ENCODE results near the gene NPPA. TPM values are rescaled to one million over a fixed set of nuclear protein-coding genes. Genes with fewer than 3 reads are reported as not detected.
"Not testable (repeated sequence)": the region's sequence is repeated elsewhere in the genome, so short reads cannot be mapped to it uniquely, and the experiment has no call there.

The NPPA gene
- total RNA-seq (2014; rRNA removed; shearing (Covaris generic)) = not detected in 2 replicates

DNA sequence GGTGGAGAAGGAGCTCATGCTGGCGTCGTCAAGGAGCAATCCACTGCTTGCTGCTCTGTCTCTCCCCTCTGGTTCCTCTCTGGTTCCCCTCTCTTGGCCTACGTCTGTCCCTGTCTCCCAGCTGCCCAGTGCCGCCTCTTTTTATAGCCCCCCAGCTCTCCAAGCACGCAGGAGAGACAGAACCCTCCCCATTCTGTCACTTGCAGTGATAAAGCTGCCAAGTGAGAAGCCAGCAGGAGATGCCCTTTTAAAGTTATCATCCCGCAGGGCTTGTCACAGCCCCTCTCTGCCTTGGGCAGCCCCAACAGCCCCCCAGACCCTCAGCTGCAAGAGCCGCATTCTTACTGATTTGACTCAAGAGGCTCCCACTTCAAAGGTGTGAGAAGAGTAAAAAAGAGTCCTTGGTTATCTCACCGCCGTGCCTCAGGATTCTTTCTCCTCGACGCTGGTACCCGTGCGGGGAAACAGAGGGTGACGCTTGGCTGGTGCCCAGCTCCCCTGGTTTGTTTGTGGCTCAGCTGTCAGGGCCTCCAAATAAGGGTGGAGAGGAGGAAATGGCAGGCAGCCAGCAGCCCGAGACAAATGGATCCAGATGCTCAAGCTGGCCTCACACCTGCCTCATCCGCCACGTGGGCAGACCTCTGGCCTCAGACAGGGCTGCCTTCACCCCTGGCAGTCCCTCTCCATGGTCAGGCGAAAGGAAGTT is at the start of gene NPPA:
Gene NPPA, minus strand, starts transcription at position 117 of the 706 bp plus-strand sequence. Its CDS starts 99 bp downstream, at position 18.
- no peak for DNase-seq (ENCODE audit: low spot score)

DNA sequence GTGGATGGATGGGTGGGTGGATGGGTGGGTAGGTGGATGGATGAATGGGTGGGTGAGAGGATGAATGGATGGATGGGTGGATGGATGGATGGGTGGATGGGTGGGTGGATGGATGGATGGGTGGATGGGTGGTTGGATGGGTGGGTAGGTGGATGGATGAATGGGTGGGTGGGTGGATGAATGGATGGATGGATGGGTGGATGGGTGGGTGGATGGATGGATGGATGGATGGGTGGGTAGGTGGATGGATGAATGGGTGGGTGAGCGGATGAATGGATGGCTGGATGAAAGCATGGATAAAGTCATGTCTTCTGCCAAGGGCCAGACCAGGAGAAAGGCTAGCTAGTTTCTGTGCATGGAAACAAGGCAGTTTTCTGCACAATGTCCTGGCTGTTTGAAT is 46.9 kb upstream of the NPPA start:
- DNase-seq (ENCODE audit: low spot score) = not testable (repeated sequence)

DNA sequence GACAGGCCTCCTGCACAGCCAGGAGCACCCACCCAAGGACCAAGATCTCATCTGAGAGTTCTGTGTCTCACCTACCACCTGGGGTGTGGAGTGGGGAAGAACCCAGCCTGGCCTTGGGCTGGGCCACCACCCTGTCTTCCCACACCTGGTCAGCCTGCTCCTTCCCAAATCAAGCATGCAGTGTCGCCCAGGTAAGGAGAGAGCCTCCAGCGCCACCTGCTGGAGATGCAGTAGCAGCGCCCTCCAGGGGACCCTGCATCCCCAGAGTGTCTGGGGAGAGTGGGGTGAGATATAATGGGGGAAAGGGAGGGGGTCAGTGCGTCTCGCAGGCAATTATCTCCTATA is 46.3 kb upstream of the NPPA start:
- peak; percentile 46 for DNase-seq (ENCODE audit: low spot score)

DNA sequence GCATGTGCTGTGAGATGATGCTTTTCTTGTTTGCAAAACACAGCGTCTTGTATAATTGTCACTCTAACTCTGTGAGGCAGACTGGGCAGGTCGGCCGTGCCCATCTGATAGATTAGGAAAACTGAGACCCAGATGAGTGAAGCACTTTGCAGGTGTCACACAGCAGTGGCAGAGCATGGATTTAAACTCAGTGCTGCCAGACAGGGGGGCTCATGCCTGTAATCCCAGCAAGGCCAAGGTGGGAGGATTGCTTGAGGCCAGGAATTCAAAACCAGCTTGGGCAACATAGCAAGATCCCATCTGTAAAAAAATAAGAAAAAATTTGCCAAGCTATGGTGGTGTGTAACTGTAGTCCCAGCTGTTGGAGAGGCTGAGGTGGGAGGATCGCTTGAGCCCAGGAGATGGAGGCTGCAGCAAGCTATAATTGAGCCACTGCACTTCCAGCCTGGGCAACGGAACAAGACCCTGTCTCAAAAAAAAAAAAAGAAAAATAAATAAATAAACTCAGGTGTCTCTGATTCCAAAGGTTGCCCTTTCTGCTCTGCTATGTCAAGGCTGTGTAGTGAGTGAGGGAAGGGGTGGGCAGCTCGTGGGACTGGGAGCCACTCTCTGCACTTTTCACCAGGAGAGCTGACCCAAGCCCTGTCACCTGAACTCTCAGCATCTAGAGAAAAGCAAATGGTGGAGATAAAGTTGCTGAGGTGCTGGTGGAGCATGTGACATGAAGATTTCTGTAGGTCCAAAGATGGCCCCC is 44.0 kb upstream of the NPPA start:
- no peak for DNase-seq (ENCODE audit: low spot score)

DNA sequence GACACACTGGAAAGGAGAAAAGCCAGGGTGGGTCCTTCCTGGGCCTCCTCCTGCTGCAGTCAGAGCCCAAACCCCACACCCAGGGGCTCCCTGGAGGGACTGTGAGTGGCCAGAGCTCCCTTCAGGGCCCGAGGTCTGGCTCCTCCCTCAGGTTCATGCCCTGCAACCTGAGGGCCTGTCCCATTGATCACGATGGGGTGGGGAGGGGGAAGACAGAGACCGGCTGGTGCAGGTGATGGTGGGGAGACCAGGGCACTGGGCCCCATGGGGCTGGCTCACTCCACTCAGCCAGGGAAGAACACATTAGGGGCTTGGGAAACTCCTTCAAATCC is 41.3 kb upstream of the NPPA start:
- no peak for DNase-seq (ENCODE audit: low spot score)

DNA sequence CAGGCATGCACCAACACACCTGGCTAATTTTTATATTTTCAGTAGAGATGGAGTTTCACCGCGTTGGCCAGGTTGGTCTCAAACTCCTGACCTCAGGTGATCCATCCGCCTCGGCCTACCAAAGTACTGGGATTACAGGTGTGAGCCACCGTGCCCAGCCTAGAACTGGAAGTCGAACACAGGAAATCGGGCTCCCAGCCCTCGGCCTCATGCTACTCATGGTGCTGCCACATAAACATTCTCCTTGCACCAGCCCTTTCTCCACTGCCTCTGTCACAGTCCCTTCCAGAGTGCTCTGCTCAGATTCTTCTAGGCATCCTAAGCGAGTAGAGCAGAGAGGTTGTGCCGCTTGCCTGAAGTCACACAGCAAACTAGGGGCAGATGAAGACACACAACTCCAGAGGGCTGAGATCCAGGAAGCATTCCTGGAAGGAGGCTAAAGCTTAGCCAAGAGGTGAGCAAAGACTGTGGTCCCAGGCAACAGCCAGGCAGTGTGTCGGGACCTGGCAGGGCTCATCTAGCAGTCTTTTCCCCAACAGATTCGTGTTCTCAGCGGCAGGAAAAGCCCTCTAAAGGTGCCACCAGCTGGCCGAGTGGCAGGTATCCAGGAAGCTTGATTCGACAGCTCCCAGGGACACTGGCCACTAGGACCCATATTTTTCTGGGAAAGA is 40.8 kb upstream of the NPPA start:
- no peak for DNase-seq (ENCODE audit: low spot score)

DNA sequence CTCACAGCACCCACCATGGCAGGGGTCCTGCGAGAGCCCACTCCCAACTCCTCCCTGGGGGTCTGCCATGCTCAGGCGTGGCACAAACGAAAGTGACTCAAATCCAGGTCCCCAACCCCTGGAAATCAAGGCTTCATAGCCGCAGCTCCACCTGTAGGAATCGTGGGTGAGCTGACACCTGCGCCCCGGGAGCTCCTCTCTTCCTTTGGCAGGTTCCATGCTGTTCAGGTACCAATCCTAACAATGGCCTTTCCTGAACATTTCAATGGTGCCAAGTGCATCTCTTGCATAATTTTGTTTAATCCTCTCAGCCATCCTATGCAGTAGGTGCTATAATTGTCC is 40.1 kb upstream of the NPPA start:
- no peak for DNase-seq (ENCODE audit: low spot score)

DNA sequence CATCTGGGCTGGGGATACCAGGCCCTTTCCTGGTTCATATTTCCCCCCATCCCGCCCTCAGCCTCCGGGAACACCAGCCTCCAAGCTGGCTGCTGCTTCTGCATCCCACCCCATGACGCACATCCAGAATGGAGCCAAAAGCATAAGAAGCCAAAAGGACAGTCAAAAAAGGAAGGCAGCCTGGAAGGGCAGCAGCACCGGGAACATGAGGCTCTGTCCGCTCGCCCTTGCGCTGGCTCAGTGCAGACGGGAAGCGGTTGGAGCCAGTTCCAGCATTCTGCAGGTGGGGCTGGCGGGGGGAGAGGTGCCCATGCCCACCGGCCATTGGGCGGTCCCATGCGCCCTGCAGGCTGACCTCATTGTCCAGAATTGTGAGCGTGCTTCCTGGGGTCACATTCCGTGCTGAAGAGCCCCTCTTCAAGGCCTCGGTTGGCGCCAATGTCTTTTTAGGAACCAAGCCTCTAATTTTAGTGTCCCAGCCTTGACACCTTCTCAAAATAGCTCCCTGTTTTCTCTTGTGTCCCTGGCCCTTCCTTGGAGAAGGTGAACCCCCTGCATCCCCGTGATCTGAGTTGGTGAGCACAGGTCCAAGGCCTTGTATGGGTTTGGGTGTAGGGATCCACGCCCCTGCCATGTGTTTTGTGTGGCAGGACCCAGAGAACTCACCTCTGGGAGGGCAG is 39.5 kb upstream of the NPPA start:
- no peak for DNase-seq (ENCODE audit: low spot score)

DNA sequence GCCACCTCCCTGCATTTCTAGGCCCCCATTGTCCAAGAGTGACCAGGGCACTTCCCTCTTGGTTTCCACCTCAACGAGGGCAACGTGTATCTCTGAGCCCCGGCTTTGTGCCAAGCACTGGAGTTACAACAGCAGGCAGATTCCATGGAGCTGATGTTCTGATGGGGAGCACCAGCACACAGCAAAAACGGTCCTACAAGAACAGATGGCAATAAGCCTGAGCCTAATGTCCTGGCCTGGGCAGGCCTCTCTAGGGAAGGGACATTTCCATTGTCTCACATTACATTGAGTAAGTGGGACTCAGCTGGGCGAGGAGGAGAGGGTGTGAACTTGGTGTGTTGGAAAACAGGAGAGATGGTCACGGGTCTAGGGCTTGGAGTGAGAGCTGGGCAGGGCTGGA is 38.3 kb upstream of the NPPA start:
- DNase-seq (ENCODE audit: low spot score) = no peak

DNA sequence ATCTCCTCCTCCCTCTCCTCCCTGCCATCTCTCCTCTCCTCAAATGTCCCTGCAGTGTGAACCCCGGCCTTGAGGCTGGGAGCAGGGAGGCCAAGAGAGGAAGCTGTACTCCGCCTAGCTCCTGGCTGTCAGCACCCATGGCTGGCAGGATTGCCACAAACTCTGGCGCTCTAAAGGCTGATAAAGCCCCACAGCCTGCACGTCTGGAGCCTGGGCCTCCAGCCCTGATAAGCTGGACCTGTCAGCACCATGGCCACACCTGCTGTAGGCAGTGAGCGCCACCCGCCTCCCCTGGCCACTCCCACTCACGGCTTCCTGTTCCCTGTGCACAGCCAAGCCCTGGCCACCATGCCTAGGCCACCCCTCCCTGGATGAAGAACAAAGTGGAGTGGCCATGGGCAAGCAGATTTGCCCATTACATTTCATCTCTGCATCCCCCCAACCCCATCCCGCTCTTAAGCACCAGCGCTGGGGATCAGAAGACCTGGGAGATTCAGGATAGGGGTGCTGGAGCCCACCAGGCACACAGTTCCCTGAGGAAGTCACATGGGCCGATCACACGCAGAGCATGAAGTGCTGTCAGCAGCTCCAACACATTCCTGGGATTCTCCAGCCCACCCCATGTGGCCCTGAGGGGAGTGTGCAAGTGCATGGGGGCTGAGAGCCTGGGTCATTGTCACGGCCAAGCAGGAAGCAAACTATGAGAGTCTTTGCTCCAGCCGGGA is 35.4 kb upstream of the NPPA start:
- DNase-seq (ENCODE audit: low spot score) = no peak

DNA sequence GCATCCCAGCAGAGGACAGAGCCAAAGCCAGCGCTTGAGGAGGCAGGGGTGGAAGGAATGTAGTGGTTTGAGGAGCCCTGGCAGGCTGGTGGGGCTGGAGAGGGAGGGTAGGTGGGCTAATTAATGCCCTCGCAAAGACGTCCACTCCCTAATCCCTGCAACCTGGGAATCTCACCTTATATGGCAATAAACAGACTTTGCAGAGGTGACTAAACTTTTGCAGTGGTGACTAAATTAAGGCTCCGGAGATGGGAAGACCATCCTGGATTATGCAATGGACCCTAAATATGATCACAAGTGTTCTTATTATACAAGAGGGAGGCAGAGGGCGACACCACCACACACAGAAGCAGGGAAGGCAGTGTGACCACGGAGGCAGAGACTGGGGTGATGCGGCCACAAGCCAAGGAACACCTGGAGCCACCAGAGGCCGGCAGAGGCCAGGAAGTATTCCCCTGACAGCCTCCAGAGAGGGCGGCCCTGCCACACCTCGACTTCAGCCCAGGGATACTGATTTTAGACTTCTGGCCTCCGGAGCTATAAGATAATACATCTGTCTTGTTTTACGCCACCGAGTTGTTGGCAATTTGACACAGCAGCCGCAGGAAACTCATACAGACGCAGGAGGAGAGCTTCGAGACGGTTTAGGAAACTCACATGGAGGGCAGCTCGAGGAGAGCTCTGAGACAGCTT is 34.3 kb upstream of the NPPA start:
- DNase-seq (ENCODE audit: low spot score) = no peak

DNA sequence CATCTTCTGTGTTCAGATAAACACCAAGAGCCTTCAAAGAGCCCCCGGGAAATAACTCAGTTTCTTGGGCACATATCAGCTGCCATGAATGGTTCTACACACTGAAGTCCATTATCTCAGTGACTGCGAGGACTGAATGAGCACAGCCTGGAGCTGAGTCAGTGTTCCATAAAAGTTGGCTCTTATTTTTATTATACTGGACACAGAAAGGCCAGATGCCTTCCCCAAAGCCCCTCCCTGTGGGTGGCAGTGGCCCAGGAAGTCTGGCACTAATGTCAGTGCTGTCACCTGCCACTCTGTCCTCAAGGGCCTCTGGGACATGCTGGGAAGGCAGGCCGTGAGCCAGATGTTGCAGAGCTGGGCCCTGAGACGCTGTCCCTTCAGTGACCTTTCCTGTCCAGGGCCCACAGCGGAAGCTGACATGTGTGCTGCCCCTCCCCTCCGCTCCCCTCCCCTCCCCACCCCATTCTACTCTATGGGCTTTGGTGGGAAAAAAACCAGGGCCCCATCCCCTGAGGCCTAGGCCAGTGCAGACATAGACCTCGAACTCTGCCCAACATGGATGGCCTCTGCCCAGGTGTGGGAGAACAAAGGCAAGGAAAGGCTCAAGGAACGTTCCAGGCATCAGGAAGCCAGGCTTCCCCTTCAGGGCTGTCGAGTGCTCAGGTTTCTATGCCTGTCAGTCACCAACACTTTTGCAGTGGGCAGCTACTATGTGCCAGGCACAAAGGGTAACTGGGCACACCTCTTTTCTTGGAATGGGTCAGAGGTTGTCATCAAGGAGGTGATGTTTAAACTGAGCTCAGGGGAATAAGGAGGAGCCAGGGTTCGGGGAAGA is 33.5 kb upstream of the NPPA start:
- DNase-seq (ENCODE audit: low spot score) = no peak

DNA sequence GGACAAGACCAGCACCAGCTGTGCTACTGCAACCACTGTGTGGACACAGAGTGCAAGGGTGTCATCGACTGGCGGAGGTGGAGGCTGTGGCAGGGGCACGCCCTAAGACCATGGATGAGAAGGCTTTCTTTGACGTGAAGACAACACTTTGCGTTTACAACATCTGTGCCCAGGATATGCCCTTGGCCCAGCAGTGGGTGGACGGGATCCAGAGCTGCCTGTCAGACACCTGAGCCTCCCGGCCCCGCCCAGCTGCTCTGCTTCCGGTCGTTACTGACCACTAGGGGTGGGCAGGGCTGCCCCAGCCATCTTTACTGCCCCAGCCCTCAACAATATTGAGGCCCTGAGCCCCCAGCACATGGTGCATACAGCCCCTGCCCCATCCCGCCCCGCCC is 32.6 kb upstream of the NPPA start:
- no peak for DNase-seq (ENCODE audit: low spot score)

DNA sequence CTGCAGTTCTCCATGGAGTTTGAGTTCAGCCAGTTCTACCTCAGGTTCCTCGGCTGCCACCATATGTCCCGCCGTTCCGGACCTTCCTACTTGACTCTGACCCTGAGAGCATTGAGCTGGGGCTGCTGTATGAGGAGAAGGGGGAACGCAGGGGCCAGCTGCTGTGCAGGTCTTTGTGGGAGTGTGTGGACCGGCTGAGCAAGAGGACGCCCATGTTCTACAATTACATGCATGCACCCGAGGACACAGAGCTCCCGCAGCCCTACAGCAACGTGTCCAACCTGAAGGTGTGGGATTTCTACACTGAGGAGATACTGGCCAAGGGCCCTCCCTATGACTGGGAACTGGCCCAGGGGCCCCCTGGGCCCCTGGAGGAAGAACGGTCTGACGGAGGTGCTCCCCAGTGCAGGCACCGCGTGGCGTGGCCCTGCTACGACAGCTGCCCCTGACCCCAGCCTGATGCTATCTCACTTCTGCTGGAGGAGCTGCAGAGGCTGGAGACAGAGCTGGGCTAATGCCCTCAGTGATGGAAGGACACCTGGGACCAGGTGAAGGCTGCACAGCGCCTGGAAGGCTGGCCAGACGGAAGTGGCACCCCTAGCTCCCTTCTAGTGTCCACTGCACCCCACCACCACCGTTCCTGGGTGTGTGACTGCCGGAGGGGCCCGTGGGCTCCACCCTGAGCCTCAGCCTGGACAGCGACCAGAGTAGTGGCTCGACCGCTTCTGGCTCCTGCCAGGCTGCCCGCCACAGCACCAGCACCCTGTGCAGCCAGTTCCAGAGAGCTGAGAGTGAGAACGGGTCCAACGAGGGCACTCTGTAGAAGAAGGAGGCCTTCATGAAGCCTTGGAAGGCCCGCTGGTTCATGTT is 32.0 kb upstream of the NPPA start:
- no peak for DNase-seq (ENCODE audit: low spot score)

DNA sequence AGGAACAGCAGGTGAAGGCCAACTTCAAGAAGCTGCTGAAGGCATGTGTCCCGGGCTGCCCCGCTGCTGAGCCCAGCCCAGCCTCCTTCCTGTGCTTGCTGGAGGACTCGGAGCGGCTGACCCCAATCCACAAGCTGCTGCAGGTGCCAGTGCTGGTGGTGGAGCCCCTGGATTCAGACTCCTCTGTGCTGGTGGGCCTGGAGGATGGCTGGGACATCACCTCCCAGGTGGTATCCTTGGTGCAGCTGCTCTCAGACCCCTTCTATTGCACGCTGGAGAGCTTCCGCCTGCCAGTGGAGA is 31.3 kb upstream of the NPPA start:
- no peak for DNase-seq (ENCODE audit: low spot score)

DNA sequence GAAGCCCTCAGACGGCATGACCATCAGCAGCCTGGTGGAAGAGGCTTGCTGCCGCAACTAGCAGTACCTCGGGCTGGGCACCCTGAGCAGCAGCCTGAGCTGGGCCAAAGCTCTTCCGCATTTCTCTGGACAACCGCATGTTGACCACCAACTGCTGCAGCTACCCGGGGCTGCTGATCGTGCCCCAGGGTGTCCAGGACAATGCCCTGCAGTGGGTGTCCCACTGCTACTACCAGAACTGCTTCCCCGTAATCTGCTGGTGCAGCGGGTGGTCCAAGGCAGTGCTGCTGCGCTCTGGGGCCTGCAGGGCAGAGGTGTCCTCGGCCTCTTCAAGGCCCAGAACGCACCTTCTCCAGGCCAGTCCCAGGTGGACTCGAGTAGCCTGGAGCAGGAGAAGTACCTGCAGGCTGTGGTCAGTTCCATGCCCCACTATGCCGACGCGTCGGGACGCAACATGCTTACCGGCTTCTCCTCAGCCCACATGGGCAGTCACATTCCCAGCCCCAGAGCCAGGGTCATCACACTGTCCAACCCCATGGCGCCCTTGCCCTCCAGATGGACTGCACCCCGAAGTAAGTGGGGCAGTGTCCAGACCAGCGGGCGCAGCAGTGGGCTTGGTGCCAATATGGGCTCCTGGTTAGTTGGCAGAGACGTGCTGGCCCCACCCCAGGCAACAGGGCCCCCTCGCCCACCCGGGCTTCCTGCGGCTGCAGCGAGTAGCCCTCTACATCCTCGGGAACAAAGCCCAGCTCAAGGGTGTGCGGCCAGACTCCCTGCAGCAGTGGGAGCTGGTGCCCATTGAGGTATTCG is 30.7 kb upstream of the NPPA start:
- no peak for DNase-seq (ENCODE audit: low spot score)

DNA sequence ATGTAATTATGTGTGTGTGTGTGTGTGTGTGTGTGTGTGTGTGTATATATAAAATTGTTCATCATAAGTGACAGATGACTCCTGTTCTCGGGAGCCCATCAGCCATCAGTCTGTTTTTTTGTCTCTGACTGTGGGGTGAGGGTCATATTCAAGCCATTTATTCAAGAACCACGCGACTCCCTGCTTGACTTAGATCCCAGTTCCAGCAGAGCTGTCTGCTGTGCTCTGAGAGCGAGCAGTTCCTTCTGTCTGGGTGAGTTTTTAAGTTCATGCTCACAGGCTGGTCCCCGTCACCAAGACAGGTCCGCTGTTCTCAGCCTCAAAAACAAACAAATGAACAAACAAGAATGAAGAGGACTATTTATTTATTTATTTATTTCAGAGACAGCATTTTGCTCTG is 29.5 kb upstream of the NPPA start:
- no peak for DNase-seq (ENCODE audit: low spot score)

DNA sequence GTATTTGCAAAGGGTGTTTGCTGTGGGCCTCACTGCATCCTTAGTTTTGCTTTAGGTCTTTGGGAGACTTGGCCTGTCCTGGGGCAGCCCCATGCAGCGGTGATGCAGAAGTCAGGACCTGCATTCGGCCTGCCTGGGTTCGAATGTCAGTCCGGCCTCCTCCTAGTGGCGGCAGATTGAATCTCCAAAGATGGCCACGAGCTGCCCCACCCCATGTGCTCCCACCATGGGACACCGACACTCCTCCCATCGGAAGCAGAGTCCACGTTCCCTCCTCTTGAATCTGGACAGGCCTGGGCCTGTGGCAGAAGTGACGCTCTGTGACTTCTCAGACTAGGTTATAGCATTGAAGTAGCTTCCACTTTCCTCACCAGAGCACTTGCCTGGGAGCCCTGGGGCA is 27.5 kb upstream of the NPPA start:
- DNase-seq (ENCODE audit: low spot score) = no peak

DNA sequence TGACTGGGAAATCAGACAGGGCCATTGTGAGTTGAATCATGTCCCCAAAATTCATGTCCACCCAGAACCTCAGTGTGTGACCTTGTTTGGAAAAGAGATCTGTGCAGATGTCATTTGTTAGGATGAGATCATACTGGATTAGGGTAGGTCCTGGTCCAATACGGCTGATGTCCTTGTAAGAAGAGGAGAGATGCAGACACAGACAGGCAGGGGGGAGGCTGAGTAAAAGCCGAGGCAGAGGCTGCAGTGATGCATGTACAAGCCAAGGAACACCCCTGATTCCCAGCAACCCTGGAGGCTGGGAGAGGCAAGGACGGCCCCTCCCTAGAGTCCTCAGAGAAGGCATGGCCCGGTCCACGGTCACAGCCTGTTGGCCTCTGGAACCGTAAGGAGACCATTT is 27.0 kb upstream of the NPPA start:
- DNase-seq (ENCODE audit: low spot score) = no peak
